Muscle layer of duodenum (tissue), 2 donors: ENCODE measurements around the gene AGAP3.

Experiments used
- H3K27ac ChIP-seq: one replicate; pipeline ENCODE4 v1.7.0; 2013; ENCODE audit warnings: mild to moderate bottlenecking, low read length
- H3K27me3 ChIP-seq: one replicate; pipeline ENCODE4 v1.7.0; 2013; ENCODE audit warnings: low read depth, mild to moderate bottlenecking, control low read depth, low read length
- H3K36me3 ChIP-seq, 2 donors: one replicate each; pipeline ENCODE4 v1.7.0; 2013; ENCODE audit warnings: low read length in 2 of 2, control low read depth in 1 of 2, mild to moderate bottlenecking in 1 of 2; ENCODE audit not compliant: insufficient read depth in 2 of 2, control insufficient read depth in 1 of 2
- H3K4me1 ChIP-seq, 2 donors: one replicate each; pipeline ENCODE4 v1.7.0; 2013; ENCODE audit warnings: low read length in 2 of 2, mild to moderate bottlenecking in 2 of 2, control low read depth in 1 of 2, moderate library complexity in 1 of 2; ENCODE audit not compliant: insufficient read depth in 2 of 2, control insufficient read depth in 1 of 2
- H3K4me3 ChIP-seq, 2 donors: one replicate each; pipeline ENCODE4 v1.7.0; 2013; ENCODE audit warnings: low read length in 2 of 2, low read depth in 1 of 2, mild to moderate bottlenecking in 1 of 2
- H3K9me3 ChIP-seq, 2 donors: one replicate each; pipeline ENCODE4 v1.7.0; 2013; ENCODE audit warnings: low read length in 2 of 2, control low read depth in 1 of 2, mild to moderate bottlenecking in 1 of 2; ENCODE audit not compliant: control insufficient read depth in 1 of 2
- donor health status: healthy.

Gene AGAP3

DNA sequence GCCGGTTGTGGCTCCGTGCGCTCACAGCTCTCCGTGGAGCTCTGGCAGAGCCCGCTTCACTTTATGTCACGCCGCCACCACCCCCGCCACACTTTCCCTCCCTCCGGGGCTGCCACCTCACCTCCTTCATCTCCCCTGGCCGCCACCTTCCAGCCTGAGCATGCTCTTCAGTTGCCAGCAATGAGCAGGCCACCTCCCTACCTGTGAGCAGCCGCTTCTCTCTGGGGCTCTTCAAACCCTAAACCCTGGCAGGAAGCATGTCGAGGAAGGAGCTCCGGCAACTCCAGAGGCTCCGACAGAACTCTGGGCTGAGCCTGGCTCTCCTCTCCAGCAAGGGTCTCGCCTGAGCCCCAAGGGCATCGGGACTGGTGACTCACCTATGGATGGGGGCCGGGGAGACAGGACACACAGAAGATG, 44.5 kb downstream of the AGAP3 start:
- Histone ChIP-seq H3K27ac (no peak overlapping the region), H3K4me1 (peaks cover 0 to 6% of the 10 kb centered on the region in 2 donors), H3K4me3 (no peak overlapping the region), H3K27me3 (no peaks in the 10 kb centered on the region), H3K9me3 (no peaks in the 10 kb centered on the region), H3K36me3 (peaks cover 32 to 74% of the 10 kb centered on the region in 2 donors)

GRCh38 chr7:151131224-151131591, 44.9 kb downstream of the AGAP3 start:
- H3K4me1 ChIP-seq, result peaks cover 0 to 4% of the 10 kb centered on the region in 2 donors
- H3K27ac ChIP-seq, result no peak overlapping the region
- no peak overlapping the region for H3K4me3 ChIP-seq
- H3K27me3 ChIP-seq, result no peaks in the 10 kb centered on the region
- H3K9me3 ChIP-seq, result no peaks in the 10 kb centered on the region
- H3K36me3 ChIP-seq, result peaks cover 32 to 79% of the 10 kb centered on the region in 2 donors

- Histone ChIP-seq H3K27me3 (no peaks in the 10 kb centered on the region), H3K36me3 (peaks cover 32 to 84% of the 10 kb centered on the region in 2 donors), H3K4me1 (peaks cover 0 to 3% of the 10 kb centered on the region in 2 donors), H3K9me3 (no peaks in the 10 kb centered on the region), H3K4me3 (no peak overlapping the region), H3K27ac (no peak overlapping the region)
Measured at GRCh38 chr7:151131592-151132293, 45.5 kb downstream of the AGAP3 start.

- Histone ChIP-seq H3K27me3 (no peaks in the 10 kb centered on the region), H3K9me3 (no peaks in the 10 kb centered on the region), H3K36me3 (peaks cover 32 to 87% of the 10 kb centered on the region in 2 donors), H3K27ac (no peak overlapping the region), H3K4me3 (no peak overlapping the region), H3K4me1 (peaks cover 0 to 3% of the 10 kb centered on the region in 2 donors)
Measured at GRCh38 chr7:151132461-151133205, 46.4 kb downstream of the AGAP3 start.

GRCh38 chr7:151133266-151133985, 47.2 kb downstream of the AGAP3 start:
- peaks cover 25 to 85% of the 10 kb centered on the region in 2 donors for H3K36me3 ChIP-seq

DNA sequence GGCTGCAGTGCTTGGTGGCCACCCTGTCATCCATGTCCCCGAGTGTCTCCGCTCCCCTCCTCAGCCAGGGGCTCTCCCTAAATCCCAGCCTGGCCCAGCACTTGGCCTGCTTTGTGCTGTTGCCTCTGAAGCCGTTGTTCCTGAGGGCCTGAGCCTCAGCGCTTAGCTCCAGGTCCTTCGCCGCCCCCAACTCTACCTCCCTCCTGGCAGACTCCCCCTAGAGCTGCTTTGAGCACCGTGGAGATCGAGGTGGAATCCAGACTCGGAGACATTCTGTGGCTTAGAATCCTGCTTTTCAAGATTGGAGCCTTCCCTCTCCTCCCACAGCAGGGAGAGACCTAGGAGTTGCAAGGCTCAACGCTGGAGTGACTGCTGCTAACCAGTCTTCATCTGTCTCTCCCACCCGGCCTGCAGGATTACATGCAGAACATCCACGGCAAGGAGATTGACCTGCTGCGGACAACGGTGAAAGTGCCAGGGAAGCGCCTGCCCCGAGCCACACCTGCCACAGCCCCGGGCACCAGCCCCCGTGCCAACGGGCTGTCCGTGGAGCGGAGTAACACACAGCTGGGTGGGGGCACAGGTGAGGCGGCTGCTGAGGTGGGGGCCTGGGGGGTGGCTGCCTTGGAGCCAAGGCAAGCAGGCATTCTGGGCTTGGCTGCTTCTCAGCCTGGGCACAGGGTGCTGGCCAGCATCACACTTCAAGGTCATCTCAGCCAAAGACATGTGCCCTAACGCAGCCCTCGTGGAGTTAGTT, 47.9 kb downstream of the AGAP3 start:
- Histone ChIP-seq H3K9me3 (no peaks in the 10 kb centered on the region), H3K36me3 (peaks cover 23 to 78% of the 10 kb centered on the region in 2 donors), H3K27me3 (no peaks in the 10 kb centered on the region), H3K27ac (no peak overlapping the region), H3K4me1 (peaks cover 0 to 3% of the 10 kb centered on the region in 2 donors), H3K4me3 (no peak overlapping the region)

More at GRCh38 chr7:151133266-151133985, 47.2 kb downstream of the AGAP3 start:
- H3K4me1 ChIP-seq, result peaks cover 0 to 3% of the 10 kb centered on the region in 2 donors
- no peaks in the 10 kb centered on the region for H3K9me3 ChIP-seq
- H3K4me3 ChIP-seq, result no peak overlapping the region
- no peaks in the 10 kb centered on the region for H3K27me3 ChIP-seq
- H3K27ac ChIP-seq, result no peak overlapping the region

DNA sequence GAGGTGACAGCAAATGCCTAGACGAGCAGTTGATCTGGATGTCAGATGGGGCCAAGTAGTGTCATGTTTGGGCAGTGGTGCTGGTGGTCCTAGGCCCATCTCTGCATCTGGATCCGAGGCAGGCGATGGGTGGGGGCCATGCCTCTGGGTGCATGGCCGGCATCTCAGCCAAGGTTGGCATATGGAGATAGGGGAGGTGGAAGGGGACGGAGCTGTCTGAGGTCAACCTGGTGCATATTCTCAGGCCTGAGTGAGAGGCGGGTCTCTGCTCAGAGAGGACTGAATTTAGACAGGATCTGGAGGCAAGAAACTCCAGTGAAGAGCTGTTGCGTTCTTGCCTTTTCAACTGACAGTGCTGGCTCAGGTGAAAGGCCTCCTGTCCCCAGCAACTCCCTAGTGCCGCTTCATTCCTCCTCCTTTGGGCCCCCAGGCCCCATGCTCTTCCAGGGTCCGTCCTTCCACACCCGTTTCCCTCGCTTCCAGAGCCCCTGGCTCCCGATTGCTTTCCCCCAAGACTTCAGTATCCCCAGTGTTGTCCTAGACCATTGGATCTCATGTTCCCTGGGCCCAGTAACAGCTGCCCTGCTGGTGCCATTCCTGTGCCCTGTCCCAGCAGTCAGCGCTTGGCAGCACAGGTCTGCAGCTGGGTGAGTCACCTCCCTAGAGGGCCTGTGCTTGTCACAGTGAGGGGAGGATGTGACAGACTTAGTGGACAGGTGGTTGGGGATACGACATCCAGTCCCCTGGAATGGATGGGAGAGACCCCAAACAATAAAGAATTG, 48.7 kb downstream of the AGAP3 start:
- peaks cover 23 to 74% of the 10 kb centered on the region in 2 donors for H3K36me3 ChIP-seq
- no peaks in the 10 kb centered on the region for H3K27me3 ChIP-seq
- H3K4me1 ChIP-seq, result peaks cover 0 to 3% of the 10 kb centered on the region in 2 donors
- H3K27ac ChIP-seq, result no peak overlapping the region
- H3K9me3 ChIP-seq, result no peaks in the 10 kb centered on the region
- H3K4me3 ChIP-seq, result no peak overlapping the region

DNA sequence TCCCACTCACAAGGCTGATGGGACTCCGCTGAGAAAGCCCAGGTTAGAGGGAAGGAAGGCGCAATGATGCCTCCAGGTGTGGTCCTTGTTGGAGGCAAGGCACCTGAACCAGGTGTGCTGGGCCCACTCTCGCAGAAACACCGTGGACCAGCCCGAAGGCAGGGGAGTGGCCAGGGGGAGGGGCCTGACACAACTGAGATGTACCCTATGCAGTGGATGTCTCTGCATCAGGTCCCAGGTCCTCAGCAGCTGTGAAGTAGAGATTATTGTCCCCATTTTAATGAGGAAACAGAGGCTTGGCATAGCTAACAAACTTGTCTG, 49.2 kb downstream of the AGAP3 start:
- H3K4me1 ChIP-seq, result peaks cover 0 to 3% of the 10 kb centered on the region in 2 donors
- H3K27me3 ChIP-seq, result no peaks in the 10 kb centered on the region
- no peak overlapping the region for H3K27ac ChIP-seq

DNA sequence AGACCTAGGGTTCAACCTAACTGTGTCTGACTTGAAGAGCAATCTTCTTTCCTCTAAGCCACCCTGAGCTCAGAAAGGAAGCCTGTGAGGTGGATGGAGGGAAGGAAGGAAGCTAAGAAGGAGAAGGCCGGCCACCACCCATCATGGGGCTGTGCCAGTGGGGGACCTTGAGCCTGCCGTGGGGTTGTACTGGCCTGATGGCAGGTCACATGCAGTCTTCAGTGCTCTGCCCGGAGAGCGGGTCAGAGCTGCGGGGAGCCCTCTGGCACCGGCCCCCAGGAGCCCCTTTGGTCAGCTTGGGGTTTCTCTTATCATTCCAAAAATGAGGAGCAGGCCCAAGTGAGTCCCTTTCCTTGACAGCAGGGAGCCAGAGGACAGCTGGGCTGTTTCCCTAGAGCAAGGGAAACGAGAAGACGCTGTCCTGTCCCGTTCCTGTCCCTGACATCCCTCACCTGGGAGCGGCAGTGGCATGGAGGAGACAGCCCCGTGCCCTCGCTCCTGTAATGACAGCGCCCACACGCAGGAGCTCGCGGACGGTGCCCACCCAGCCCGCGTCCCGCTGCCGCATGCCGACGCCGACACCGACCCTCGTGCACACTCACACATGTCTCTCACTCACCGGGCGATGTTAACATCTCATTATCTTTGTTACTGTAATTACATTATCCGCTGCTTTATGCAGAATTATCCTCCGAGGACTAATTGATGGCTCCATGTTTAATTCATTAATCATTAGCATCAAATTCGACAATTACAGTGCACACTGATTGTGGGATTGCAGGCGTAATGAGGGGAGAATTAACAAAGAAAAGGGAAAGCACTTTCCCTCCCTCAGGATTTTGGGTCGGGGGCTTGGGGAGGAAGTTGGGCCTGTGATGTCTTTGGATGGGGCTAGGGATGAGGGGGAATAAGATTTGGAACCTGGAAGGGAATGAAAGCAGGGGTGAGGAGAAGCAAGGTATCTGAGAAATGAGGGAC, 49.9 kb downstream of the AGAP3 start:
- H3K4me1 ChIP-seq, result peaks cover 0 to 3% of the 10 kb centered on the region in 2 donors
- H3K27ac ChIP-seq, result no peak overlapping the region
- H3K27me3 ChIP-seq, result no peaks in the 10 kb centered on the region
- no peak overlapping the region for H3K4me3 ChIP-seq
- H3K36me3 ChIP-seq, result peaks cover 35 to 74% of the 10 kb centered on the region in 2 donors
- no peaks in the 10 kb centered on the region for H3K9me3 ChIP-seq

More for the DNA sequence above, 49.2 kb downstream of the AGAP3 start:
- no peaks in the 10 kb centered on the region for H3K9me3 ChIP-seq
- H3K4me3 ChIP-seq, result no peak overlapping the region
- peaks cover 28 to 70% of the 10 kb centered on the region in 2 donors for H3K36me3 ChIP-seq
